HUES6 (cell line): ENCODE results near the gene ANKRD40.
"Not testable (repeated sequence)": the region's sequence is repeated elsewhere in the genome, so short reads cannot be mapped to it uniquely, and the experiment has no call there.

Experiments used
- H3K27ac ChIP-seq: 2 replicates; pipeline ENCODE4 v1.7.0; 2013; ENCODE audit warnings: low read depth, mild to moderate bottlenecking, low read length, inconsistent platforms
- H3K27me3 ChIP-seq: 2 replicates; pipeline ENCODE4 v1.6.1; 2013; ENCODE audit warnings: low read length; ENCODE audit not compliant: control insufficient read depth, insufficient read depth
- H3K36me3 ChIP-seq: 2 replicates; pipeline ENCODE4 v1.6.1; 2013; ENCODE audit warnings: low read length; ENCODE audit not compliant: control insufficient read depth, insufficient read depth
- H3K4me1 ChIP-seq: 2 replicates; pipeline ENCODE4 v1.6.1; 2013; ENCODE audit warnings: low read length; ENCODE audit not compliant: control insufficient read depth, insufficient read depth
- H3K4me3 ChIP-seq: 2 replicates; pipeline ENCODE4 v1.5.1; 2013; ENCODE audit warnings: low read depth, low read length
- H3K9ac ChIP-seq: one replicate; pipeline ENCODE4 v1.6.1; 2013; ENCODE audit warnings: mild to moderate bottlenecking, low read length
- H3K9me3 ChIP-seq: 2 replicates; pipeline ENCODE4 v1.6.1; 2013; ENCODE audit warnings: low read depth, low read length; ENCODE audit not compliant: control insufficient read depth, insufficient read depth

The ANKRD40 gene

DNA sequence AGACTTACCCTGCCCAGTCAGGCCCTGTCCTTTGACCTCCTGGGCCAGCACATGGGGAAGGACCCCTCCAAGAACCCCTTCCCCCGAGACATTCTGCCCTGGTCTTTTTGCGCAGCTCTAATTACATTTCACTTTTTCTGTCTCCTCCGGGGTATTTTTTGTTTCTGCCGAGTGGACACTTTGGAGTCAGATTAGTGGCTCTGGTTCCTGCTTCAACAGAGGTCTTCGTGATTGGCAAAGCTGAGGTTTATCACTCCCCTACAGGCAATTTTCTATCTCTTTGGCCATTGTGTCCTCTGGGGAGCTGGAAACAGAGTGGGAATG is 23.5 kb downstream of the ANKRD40 start:
- no peak overlapping the region for H3K9ac ChIP-seq
- no peaks in the 10 kb centered on the region for H3K9me3 ChIP-seq
- H3K27ac ChIP-seq, result no peak overlapping the region
- H3K36me3 ChIP-seq, result no peaks in the 10 kb centered on the region
- peaks cover 29% of the 10 kb centered on the region for H3K4me1 ChIP-seq
- no peaks in the 10 kb centered on the region for H3K27me3 ChIP-seq
- H3K4me3 ChIP-seq, result no peak overlapping the region

DNA sequence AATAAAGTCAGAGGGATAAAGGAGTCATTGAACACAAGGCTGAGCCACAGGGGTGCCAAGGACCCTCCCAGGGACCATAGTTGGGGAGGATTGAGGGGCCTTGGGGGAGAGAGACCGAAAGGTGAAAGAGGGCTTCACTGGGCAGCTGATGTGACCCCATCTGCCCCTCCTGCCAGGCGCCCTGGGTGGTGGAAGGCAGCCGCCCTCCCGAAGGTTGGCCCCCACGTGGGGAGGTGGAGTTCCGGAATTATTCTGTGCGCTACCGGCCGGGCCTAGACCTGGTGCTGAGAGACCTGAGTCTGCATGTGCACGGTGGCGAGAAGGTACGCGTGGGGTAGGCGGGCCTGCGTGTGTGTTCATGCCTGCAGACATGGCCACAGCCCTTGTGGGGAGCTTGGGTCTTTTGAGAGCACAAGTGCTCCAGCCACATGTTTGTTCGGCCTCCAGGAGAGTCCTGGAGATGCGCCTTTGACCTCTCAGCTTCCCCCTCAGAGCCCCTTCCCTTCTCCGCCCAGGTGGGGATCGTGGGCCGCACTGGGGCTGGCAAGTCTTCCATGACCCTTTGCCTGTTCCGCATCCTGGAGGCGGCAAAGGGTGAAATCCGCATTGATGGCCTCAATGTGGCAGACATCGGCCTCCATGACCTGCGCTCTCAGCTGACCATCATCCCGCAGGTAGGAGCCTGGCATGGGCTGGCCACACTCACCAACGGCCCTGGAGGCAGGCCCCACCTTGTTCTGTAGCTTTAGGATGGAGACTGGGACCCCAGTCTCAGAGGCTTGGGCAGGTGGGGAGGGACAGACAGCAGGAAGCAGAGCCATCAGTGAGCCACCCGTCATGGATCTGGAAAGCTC is 24.1 kb downstream of the ANKRD40 start:
- H3K27me3 ChIP-seq, result no peaks in the 10 kb centered on the region
- H3K4me3 ChIP-seq, result no peak overlapping the region
- H3K4me1 ChIP-seq, result peaks cover 26% of the 10 kb centered on the region
- no peak overlapping the region for H3K9ac ChIP-seq
- no peak overlapping the region for H3K27ac ChIP-seq
- H3K9me3 ChIP-seq, result no peaks in the 10 kb centered on the region
- H3K36me3 ChIP-seq, result no peaks in the 10 kb centered on the region

DNA sequence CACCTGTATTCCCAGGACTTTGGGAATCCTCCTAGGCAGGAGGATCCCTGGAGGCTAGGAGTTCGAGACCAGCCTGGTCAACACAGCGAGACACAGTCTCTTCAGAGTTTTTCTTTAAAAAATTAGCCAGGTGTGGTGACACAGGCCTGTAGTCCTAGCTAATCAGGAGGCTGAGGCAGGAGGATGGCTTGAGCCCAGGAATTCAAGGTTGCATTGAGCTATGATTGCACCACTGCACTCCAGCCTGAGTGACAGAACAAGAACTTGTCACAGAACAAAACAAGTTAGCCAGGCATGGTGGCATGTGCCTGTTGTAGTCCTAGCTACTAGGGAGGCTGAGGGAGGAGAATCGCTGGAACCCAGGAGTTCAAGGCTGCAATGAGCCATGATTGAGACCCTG is 24.8 kb downstream of the ANKRD40 start:
- Histone ChIP-seq H3K4me1 (peaks cover 26% of the 10 kb centered on the region), H3K9ac (no peak overlapping the region), H3K36me3 (no peaks in the 10 kb centered on the region), H3K4me3 (no peak overlapping the region), H3K9me3 (no peaks in the 10 kb centered on the region), H3K27me3 (no peaks in the 10 kb centered on the region), H3K27ac (no peak overlapping the region)

DNA sequence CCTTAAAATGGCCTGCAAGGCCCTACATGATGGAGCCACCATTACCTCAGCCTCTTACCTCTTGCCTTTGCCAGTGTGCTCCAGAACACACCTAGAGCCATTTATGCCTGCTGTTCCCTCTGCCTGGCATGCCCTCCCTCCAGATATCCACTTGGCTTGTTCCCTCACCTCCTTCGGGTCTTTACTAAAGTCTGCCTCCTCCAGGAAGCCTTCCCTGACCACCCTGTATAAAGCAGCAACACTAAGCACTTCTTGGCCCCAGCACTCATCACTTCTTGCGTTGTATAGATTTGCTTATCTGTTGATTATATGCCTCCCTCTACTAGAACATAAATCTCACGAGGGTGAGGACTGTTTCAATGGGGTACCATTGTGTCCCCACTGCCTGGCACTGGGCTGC is 25.3 kb downstream of the ANKRD40 start:
- Histone ChIP-seq H3K9me3 (no peaks in the 10 kb centered on the region), H3K27me3 (no peaks in the 10 kb centered on the region), H3K4me1 (peaks cover 26% of the 10 kb centered on the region), H3K36me3 (no peaks in the 10 kb centered on the region), H3K4me3 (no peak overlapping the region), H3K9ac (no peak overlapping the region), H3K27ac (no peak overlapping the region)

DNA sequence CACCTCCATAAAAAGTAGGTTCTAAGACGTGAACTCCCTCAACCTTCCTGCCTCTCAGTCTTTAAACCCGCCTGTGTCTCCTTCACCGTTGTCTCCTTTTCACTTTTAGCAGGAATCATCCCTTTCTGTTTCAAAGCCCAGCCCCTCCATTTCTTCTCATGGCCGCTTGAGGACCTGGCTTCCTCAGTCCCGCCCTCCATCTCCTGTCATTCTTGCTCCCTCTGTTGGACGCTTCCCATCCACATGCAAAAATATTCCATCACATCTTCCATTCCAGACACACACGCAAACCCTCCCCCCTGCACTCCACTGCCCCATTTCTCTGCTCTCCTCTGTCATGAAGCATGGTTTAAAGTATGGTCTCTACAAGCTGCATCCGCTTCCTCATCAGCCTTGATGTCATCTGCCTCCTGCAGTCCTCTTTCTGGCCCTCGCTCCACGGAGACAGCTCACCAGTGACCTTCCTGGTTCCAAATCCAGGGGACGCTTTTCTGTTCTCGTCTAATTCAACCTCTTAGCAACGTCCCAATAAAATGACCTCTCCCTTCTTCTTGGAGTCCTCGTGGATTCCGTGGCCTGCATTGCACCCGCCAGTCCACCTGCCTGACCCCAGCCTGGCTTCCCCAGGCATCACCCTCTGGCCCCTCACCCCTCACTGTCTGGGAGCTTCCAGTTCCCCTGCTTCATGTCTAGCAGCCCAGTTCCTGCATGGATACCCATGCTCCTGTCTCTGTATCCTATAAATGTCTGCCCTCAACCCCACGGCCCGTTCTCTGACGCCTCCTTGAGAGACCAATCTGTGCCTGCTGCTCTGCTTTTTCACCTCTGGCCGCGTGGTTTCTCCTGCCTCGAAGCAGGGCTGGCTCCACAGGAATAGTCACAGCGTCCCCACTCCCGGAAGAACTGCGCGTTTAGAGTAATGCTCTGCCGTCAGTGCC is 26.2 kb downstream of the ANKRD40 start:
- Histone ChIP-seq H3K27me3 (no peaks in the 10 kb centered on the region), H3K9me3 (no peaks in the 10 kb centered on the region), H3K4me3 (no peak overlapping the region), H3K27ac (no peak overlapping the region), H3K4me1 (peaks cover 19% of the 10 kb centered on the region), H3K9ac (no peak overlapping the region), H3K36me3 (no peaks in the 10 kb centered on the region)

DNA sequence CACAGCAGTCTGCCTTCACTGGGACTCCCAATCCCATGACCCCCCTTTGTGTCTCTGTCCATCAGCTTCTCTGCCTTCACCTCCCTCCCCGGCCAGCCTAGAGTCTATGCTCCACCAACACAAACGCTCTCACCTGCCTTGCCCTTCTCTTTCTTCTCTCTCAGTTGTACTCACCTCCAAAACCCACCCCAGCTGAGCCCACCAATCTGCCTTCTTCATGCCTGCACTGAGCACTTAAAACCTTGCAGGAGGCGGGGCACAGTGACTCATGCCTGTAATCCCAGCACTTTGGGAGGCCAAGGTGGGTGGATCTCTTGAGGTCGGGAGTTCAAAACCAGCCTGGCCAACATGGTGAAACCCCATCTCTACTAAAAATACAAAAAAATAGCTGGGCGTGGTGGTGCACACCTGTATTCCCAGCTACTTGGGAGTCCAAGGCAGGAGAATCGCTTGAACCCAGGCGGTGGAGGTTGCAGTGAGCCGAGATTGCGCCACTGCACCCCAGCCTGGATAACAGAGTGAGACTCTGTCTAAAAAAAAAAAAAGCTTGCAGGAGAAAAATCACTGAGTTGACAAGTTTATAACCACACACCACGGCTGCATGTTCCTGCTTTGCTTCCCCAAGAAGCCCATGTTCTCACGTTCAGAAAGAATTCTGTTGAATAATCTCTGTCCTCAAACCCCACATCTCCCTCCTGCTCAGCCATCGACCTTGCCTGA is 27.0 kb downstream of the ANKRD40 start:
- H3K9ac ChIP-seq, H3K27ac ChIP-seq, H3K4me3 ChIP-seq, H3K9me3 ChIP-seq, H3K27me3 ChIP-seq, H3K36me3 ChIP-seq: not testable (repeated sequence)
- peaks cover 13% of the 10 kb centered on the region for H3K4me1 ChIP-seq

DNA sequence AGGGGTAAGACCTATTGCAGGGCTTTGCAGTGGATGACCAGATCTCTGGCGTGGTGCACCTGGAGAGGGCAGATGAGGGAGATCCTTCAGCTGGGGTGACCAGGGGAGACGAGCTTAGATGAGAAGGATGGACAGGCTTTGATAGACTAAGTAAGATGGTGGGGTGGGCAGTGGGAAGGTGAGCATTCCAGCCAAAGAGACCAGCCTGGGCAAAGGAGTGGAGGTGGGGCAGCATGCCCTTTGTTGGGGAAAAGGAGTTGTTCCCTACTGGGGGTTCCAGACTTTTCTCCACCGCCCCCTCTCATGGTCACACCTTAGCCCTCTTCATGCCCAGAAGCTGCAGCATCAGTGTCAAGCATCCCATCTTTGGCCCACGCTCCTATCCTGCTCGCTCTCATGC is 27.6 kb downstream of the ANKRD40 start:
- Histone ChIP-seq H3K9ac (no peak overlapping the region), H3K27ac (no peak overlapping the region), H3K9me3 (no peaks in the 10 kb centered on the region), H3K27me3 (no peaks in the 10 kb centered on the region), H3K36me3 (no peaks in the 10 kb centered on the region), H3K4me3 (no peak overlapping the region), H3K4me1 (peaks cover 13% of the 10 kb centered on the region)

DNA sequence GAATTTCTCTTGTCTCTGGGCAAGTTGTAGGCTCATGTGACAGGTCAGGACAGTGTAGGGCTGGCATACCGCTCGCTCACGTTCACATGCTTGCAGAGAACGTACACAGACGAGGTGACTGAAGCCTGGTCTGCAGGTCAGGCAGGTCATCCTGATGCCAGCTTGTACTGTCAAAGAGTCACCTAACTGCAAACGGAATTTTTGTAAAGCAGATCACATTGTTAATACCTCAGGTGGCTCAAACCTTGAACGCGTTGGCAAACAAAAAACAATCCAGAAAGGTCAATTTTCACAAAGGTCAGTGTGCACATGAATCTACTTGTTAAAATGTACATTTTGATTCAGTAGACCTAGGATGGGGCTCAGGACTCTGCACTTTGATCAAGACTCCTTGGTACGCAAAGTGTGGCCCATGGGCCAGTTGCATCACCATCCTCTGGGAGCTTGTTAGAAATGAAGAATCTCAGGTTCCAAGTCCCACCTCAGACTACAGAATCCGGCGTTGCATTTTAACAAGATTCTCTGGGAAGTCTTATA is 28.6 kb downstream of the ANKRD40 start:
- Histone ChIP-seq H3K27me3 (no peaks in the 10 kb centered on the region), H3K4me1 (0 out of 2 replicates have a peak, but pooled peaks cover 4% of the 10 kb centered on the region), H3K9me3 (no peaks in the 10 kb centered on the region), H3K27ac (no peak overlapping the region), H3K36me3 (no peaks in the 10 kb centered on the region), H3K9ac (no peak overlapping the region), H3K4me3 (no peak overlapping the region)

DNA sequence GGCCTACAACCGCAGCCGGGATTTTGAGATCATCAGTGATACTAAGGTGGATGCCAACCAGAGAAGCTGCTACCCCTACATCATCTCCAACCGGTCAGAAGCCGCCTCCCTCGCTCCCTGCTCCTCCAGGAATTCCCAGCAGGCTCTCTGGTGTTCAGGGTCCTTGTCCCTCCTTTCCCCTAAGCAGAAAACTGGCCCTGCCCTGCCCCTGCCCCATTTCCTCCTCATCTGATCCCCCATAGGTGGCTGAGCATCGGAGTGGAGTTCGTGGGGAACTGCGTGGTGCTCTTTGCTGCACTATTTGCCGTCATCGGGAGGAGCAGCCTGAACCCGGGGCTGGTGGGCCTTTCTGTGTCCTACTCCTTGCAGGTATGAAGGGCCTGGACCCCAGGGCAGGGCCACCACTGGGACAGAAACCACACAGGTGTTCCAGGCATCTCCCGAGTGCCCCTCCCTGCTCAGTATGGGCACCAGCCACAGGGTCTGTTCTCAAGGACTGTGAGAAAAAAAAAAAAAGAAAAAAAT is 29.8 kb downstream of the ANKRD40 start:
- Histone ChIP-seq H3K36me3 (no peaks in the 10 kb centered on the region), H3K27me3 (no peaks in the 10 kb centered on the region), H3K9ac (no peak overlapping the region), H3K27ac (no peak overlapping the region), H3K4me1 (0 out of 2 replicates have a peak, but pooled peaks cover 4% of the 10 kb centered on the region), H3K4me3 (no peak overlapping the region), H3K9me3 (no peaks in the 10 kb centered on the region)

DNA sequence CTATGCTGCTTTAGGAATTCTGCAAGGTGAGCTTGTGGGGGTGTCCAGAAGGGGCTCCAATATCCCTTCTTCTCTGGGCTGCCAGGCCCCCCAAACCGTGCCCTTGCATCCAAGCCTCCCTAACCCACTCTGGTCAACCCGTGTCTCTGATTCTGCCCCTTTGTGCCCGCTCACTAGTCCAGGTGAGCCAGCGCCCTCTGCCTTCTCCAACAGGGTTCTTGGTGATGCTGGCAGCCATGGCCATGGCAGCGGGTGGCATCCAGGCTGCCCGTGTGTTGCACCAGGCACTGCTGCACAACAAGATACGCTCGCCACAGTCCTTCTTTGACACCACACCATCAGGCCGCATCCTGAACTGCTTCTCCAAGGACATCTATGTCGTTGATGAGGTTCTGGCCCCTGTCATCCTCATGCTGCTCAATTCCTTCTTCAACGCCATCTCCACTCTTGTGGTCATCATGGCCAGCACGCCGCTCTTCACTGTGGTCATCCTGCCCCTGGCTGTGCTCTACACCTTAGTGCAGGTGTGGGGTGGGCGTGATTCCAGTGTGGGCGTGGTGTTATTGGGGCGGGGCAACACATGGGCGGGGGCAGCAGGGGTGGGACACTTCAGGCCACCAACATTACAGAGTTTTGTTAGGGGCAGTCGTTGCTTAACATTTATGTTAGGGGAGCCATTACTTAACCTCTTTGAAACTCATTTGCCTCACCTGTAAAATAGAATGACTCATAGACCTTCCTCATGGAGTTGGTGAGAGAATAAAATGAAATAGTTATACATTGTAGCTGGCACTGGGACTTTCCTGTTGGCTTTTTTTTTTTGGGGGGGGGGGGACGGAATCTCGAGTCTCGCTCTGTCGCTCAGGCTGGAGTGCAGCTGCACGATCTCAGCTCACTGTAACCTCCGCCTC is 31.4 kb downstream of the ANKRD40 start:
- H3K27ac ChIP-seq, result no peak overlapping the region
- H3K4me1 ChIP-seq, result 0 out of 2 replicates have a peak, but pooled peaks cover 3% of the 10 kb centered on the region
- no peak overlapping the region for H3K4me3 ChIP-seq
- no peaks in the 10 kb centered on the region for H3K27me3 ChIP-seq
- H3K36me3 ChIP-seq, result no peaks in the 10 kb centered on the region
- H3K9ac ChIP-seq, result no peak overlapping the region
- no peaks in the 10 kb centered on the region for H3K9me3 ChIP-seq
